ENCODE data around the gene GNB1. TPM values are rescaled to one million over a fixed set of nuclear protein-coding genes. Genes with fewer than 3 reads are reported as not detected.

Gene GNB1
- total and polyA plus RNA-seq, 10 of the 15 experiments (the other 5 are each of a cell fraction or from before 2014, with no cell fraction given): 23.0 to 392 (median 93.9) TPM

DNA sequence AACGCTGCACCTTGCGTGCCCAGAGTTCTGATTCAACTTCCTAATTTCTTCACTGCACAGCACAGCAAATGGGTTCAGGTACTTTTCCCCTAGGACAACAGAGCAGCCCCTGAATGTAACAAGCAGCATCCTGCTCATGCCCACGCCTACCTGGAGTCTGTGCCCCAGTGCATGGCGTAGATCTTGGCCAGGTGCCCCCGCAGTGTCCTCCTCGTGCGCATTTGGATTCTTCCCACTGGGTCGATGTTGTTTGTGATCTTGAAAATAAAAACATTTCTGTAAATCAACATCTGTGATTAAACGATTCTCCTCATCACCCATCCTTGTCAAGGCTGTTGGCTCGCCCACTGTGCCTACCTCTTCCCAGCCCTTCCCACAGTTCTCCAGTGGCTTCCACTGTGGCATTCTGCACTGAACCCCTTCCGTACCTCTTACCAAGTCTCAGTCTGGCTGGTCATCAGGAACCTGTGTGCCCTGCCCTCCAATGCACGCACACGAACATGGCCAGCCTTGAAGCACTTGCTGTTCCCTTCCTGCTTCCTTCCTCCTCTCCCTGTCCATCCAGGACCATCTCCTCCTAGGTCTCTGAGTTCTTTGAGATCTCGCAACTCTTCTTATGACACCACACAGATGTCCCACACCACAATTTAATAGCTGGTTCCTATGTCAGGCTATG lies 75.1 kb downstream of the GNB1 start:
- ChIA-PET RAD21 (ENCODE audit: unreplicated experiment) (no interaction called here), CTCF (no interaction called here), POLR2A (no interaction called here), SMC1A (ENCODE audit: uncharacterized antibody, unreplicated experiment) (no interaction called here)
- WGBS (ENCODE audit: insufficient coverage, insufficient replicate concordance, low lambda C conversion rate, missing lambda C conversion rate): 99% methylated on average over 14 of the region's 14 CpGs
- ATAC-seq (no peak), DNase-seq (ENCODE audit: low read depth, low spot score) (no peak), FAIRE-seq (no peak)
- H3K4me2 ChIP-seq (ENCODE audit: control insufficient read depth, insufficient read depth): no peak overlapping the region
- TF ChIP-seq MXI1 (IDR thresholded peaks at IDR 0.05; ENCODE audit: low read depth, low read length) (no peak), POLR2A (IDR thresholded peaks at IDR 0.05; ENCODE audit: low read depth, low read length) (peak; percentile 67), ATF7 (IDR thresholded peaks at IDR 0.05; ENCODE audit: low read depth) (no peak), RELA (IDR thresholded peaks at IDR 0.05; ENCODE audit: borderline replicate concordance, partially characterized antibody) (no peak), RCOR1 (conservative IDR thresholded peaks at IDR 0.05; ENCODE audit: low read depth, low read length) (no peak), SRF (IDR thresholded peaks at IDR 0.05; ENCODE audit: low read depth in 2 of 2, low read length in 2 of 2) (no peak), IKZF2 (IDR thresholded peaks at IDR 0.05) (no peak), PML (IDR thresholded peaks at IDR 0.05; ENCODE audit: low read length) (0 out of 2 replicates have a peak, but pooled peaks have one; percentile 26), CBX3 (IDR thresholded peaks at IDR 0.05; ENCODE audit: borderline replicate concordance, low read depth) (no peak), STAT3 (IDR thresholded peaks at IDR 0.05; ENCODE audit: low read depth, low read length) (no peak), NR2F1 (conservative IDR thresholded peaks at IDR 0.05) (no peak), WRNIP1 (IDR thresholded peaks at IDR 0.05; ENCODE audit: borderline replicate concordance, low read depth, low read length) (no peak)
- no peaks in the 10 kb centered on the region for H3K27me3 ChIP-seq (replicated peaks in 1 of 2; ENCODE audit: control insufficient read depth in 2 of 2, insufficient read depth in 2 of 2, low read length in 1 of 2)
- no TSS peak for BruUV-seq (replicated peaks)
- no peak overlapping the region for H3K4me3 ChIP-seq
- H3K9ac ChIP-seq (ENCODE audit: control insufficient read depth, insufficient read depth, low read length): no peak overlapping the region
- no peaks in the 10 kb centered on the region for H3K4me1 ChIP-seq (ENCODE audit: control insufficient read depth, insufficient read depth, low read length)
- H4K20me1 ChIP-seq (ENCODE audit: control insufficient read depth, insufficient read depth): no peaks in the 10 kb centered on the region
- H3K36me3 ChIP-seq (ENCODE audit: control insufficient read depth in 2 of 2, insufficient read depth in 2 of 2, low read length in 1 of 2): peaks cover 14 to 21% of the 10 kb centered on the region in 2 experiments; a peak in 3 of 4 replicates
- in situ Hi-C loops (cut with MboI) (no loop called here), intact Hi-C loops (cut with micrococcal nuclease; ENCODE audit: unreplicated experiment) (no loop called here)
- H3K79me2 ChIP-seq (ENCODE audit: control insufficient read depth, insufficient read depth, low read length): no peaks in the 10 kb centered on the region
- H3K9me3 ChIP-seq (replicated peaks; ENCODE audit: control insufficient read depth, insufficient read depth, low read length): no peaks in the 10 kb centered on the region
- H3K27ac ChIP-seq (ENCODE audit: control insufficient read depth, insufficient read depth): no peak overlapping the region
- no peak overlapping the region for H2AFZ ChIP-seq (ENCODE audit: control insufficient read depth, low read depth, low read length)

All from GM12878 (cell line).